ENCODE measurements around the gene SYNGR3.

The SYNGR3 gene

DNA sequence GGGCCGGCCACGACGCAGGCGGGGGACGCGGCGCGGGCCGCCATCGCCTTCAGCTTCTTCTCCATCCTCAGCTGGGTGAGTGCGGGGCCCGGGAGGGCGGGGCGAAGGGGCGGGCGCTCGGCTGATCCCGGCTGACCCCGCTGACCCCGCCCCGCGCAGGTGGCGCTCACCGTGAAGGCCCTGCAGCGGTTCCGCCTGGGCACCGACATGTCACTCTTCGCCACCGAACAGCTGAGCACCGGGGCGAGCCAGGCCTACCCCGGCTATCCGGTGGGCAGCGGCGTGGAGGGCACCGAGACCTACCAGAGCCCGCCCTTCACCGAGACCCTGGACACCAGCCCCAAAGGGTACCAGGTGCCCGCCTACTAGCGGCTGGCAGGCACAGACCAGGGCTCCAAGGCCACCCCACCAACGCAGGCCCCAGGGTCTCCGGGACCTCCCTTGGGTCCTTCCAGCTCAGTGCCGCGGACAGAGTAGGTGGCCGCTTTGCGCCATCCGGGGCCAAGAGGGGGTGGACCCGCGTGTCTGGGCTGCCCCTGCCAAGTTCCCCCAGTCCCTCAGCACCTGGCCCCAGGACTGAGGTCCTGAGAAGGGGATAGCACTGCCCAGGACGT is 3.0 kb downstream of the SYNGR3 start:
- no peak for FAIRE-seq

DNA sequence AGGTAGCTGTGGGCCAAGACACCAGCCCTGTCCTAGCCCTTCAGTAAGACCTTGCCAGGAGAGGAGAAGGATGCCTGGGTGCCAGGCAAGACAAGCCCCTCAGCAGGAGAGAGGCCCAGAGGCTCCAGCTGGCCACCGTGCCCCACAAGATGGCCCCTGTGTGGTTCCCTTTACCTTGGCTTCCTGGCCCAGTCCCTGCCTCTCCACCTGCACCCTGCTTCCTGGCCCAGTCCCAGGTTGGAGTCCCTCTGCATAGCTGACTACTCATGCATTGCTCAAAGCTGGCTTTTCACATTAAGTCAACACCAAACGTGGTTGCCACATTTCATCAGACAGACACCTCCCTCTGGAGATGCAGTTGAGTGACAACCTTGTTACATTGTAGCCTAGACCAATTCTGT is 4.0 kb downstream of the SYNGR3 start:
- FAIRE-seq = no peak

DNA sequence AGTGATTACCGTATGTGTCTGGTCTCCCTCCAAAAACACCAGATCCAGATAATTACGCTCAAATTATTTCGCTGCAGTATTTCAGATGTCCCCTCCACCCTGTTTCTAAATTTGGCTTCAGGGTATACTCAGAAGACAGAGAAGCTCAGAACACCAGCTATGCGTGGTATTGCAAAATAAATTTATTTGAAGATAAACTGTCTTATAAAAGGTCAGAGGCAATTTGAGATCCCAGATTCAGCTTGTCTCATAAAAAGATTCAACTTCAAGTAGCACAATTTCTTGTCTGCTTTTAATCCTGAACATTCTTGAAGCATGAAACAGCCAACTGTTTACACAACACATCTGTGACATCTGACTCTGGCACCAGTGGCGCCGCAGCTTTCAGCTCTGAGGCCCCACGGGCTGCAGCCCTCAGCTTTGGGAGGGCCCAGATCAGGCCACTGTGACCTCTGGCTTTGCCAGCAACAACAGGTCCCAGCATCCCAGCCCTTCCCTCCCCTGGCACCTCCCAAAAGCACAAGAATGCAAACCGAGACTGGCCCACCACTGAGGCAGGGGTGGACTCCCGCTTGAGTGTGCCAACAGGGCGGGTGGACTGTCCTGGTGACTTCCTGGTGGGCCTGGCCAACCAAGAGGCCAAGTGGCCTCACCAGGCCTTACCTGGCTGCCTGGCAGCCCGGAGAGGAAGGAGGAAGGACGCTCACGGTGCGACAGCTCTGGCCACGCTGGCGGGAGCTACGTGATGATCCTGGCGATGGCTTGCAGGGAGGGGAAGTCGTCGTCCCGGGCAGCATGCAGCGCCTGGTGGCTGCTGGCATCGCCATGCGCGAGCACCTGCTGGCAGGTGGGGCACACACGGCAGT is 8.0 kb downstream of the SYNGR3 start:
- no peak for FAIRE-seq

DNA sequence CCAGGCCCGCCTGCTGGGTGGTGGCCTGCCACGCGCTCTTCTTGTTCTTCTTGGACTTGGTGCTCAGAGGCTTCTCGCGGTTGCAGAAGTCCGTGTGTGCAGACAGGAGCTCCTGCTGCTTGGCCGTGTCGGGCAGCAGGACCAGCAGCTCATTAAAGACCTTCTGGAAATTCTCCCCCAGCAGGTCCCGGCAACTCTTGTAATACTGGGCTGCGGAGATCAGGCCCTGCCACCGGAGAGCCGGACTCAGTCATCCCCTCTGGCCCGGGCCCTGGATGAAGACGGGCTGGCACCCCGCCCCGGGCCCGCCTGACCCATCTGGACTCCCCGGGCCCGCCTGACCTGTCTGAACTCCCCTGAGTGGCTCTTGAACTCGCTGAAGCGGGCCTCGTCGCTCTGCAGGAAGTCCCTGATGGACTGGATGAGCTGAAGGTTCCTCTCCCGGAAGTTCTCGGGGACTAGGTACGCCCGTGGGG is 8.6 kb downstream of the SYNGR3 start:
- FAIRE-seq = no peak

DNA sequence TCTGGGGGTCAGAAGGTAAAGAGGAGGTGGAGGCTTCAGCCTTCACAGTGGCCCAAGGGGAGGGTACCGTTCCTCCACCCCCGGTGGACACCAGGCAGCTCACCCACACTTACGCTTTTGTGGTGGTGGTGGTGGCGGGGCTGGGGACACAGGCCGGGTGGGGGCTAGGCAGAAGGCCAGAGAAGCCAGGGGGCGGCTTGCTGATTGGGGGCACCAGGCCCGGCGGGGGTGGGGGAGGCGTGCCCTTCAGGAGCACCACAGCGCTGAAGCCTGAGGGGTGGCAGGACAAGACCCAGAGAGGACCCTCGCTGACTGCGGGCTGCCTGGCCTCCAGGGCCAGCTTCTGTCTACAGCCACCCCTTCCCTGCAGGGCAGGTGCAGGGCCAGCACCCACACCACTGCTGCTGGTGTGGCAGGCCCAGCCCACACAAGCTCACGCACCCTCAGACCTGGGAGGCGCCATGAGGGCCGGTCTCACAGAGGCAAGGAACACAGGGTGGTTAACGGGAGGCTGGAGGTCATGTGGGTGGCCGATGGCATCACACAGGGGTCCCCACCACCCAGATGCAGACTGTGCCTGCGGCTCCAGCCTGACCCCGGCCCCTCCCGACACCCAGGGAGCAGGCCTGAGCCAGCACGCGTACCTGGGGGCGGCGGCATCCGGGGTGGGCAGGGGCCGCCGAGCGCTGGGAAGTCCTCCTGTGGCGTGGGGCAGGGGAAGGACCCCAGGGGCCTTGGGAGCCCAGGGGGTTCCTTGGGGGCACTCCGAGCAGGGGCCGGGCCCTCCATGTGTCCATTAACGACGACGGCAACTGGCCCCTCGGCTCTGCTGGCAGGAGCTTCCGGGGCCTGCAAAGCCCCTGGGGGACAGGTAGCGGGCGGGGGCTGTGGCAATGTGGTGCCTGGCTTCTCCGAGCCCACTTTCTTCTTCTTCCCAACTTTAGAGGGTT is 9.4 kb downstream of the SYNGR3 start:
- no peak for FAIRE-seq

DNA sequence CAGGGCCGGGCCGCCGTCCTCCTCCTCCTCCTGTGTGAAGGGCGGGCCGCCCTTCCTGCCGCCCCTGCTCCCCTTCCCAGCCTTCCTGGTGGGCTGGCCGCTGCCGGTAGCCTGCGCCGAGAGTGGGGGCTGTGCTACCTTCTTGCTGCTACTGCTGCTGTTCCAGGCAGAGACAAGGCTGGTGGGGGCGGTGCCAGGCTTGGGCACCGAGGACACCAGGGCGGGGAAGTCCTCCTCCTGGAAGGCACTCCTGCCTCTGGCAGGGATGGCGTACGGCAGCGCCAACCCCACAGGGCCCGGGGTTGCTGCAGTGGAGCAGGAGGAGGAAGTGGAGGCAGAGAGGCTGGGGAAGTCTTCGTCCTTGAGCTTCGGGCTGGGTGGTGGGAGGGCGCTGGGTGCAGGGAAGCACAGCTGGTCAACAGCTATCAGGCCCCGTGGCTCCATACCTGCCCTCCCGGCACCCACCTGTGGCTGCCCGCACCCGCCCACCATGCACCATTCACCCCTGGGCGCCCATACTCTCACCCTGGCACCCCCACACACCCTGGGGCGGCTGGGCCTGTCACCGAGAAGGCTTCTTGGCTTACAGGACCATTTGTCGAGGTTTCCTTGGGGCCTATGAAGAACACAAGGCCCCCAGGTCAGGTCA is 10.2 kb downstream of the SYNGR3 start:
- no peak for FAIRE-seq

GRCh38 chr16:2001035-2001434 is 11.3 kb downstream of the SYNGR3 start:
- no peak for FAIRE-seq

- FAIRE-seq = no peak
These were observed 11.9 kb downstream of the SYNGR3 start for GRCh38 chr16:2001456-2002355.

DNA sequence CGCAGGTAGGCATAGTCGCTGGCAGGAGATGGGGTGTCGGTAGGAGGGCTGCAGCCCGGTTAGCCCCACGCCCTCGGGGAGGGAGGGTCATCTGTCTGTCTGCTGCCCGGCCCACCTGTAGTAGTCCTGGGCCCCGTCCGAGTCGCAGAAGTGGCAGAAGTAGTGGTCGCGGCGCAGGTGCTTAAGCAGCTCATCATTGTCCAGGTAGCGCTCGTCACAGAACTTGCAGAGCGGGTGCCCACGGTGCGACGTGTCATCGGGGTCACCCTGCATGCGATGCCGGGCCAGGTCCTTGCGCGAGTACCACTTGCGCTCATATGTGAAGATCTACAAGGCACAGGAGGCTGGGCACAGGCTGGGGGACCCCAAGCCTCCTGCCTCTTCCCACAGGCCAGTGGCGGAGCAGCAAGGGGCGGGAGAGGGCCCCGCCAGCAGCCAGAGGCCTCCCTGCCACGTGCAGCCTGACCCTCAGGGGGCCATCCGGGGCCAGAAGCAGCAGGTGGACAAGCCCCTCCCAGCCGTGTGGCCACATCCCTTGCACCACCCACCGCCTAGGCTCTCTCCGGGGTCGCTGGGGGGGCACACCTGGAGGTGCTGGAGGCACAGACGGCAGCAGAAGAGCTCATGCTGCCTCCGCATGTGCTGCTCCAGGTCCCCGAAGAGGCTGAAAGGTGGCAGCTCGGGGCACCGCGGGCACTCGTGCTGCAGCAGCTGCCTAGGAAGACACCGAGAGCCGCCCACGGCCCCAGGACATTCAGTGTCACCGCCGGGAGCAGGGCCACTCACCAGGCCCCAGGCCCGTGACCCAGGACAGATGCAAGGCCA is 12.8 kb downstream of the SYNGR3 start:
- no peak for FAIRE-seq

GRCh38 chr16:2003231-2003826 is 13.6 kb downstream of the SYNGR3 start:
- FAIRE-seq = no peak

DNA sequence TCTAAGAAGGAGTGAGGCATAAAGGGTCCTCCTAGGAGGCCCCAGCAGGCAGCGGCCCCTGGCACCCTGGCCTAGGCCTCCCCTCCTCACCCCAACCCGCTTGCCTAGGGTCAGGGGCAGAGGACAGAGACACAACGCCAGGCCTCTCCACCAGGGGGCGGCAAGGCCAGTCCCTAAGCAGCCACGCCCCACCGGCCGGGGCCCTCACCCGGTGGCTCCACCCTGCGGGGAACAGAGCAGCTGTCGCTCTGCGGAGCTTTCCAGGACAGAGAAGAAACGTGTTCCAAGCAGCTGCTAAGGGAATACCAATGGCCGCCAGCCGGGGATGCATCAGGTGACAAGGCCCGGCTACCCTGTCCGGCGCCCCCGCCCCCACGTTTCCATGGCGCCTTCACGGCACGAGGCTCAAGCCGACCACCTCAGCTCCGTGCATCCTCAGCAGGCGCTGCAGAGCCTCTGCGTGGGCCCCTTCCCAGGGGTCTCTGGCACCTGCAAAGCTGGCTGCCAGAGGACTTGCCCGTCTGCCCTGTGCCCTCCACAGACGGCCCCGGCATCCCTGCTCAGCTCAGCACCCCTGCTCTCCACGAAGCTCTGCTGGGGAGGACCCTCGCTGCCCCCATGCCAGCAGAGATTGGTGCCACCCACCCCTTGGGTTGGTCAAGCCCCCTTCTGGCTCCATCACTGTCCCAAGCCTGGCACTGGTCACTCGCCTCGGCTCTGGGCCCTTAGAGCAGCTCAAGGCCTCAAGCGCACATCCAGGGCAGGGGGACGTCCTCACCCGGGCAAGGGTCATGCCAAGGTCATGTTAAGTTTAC is 14.3 kb downstream of the SYNGR3 start:
- FAIRE-seq = no peak

DNA sequence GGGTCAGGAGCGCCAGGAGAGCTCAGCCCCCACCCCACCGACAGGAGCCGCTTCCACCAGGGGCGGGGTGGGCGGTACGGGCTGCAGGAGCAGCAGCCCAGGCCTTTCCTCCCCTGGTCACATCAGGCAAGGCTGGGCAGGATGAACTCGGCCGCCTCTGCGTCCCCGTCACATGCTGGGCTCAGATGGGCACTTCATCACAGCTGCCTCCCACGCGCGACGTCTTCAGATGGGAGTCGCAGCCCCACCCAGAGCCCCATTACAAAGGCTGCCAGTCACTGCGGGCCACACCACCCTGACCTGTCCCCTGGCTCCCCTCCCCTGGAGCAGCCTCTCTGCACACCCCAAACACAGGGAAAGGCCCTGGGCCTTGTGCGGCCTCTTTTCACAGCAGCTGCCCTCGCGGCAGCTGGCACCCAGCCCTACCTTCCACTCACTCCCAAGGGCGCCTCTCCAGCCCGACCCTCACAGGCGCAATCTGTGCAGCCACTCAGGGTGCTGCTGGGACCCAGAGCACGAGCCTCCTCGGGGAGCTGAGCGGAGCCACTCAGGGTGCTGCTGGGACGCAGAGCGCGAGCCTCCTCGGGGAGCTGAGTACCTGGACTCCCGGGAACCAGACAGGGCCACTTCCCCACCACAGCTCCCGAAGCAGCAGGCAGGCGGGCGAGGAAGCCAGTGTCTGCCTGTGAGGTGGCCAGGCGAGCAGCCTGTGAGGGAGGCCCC is 15.2 kb downstream of the SYNGR3 start:
- no peak for FAIRE-seq

DNA sequence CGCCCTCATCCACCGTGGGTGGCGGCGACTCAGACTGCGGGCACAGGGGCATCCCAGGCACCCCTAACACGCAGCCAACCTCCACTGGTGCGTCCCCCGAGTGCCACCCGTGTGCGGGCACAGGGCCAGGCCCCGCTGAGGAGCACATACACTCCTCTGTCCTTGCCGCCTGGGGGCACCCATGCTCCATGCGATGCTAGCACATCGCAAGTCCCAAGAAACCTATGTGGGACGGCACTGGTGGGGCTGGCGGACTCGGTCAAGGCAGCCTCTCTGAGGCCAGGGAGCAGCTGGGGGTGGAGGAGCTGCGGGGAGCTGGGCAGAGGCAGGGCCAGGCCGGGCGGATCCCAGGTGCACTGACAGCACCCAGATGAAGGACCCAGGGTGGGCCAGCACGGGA is 15.9 kb downstream of the SYNGR3 start:
- FAIRE-seq = no peak

DNA sequence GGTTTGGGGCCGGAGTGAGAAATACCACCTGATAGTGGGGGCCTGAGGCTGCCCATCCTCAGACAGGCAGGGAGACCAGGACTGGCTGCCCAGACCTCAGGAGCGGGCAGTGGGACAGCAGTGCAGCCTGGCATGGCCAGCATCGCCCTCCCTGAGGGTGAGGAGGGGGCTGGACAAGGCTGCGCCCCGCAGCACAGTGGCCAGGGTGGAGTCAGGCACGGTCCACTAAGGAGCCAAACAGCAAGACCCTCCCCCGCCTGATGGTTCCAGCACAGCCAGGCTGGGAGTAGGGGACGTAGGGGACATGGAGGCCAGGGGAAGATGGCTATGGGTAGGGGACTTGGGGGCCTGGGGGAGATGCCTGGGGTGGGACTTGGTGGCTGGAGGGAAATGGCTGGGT is 16.5 kb downstream of the SYNGR3 start:
- FAIRE-seq = no peak

- FAIRE-seq = no peak
These were observed 17.5 kb downstream of the SYNGR3 start for GRCh38 chr16:2007081-2007836.

- no peak for FAIRE-seq
These were observed 18.3 kb downstream of the SYNGR3 start for GRCh38 chr16:2008009-2008526.

DNA sequence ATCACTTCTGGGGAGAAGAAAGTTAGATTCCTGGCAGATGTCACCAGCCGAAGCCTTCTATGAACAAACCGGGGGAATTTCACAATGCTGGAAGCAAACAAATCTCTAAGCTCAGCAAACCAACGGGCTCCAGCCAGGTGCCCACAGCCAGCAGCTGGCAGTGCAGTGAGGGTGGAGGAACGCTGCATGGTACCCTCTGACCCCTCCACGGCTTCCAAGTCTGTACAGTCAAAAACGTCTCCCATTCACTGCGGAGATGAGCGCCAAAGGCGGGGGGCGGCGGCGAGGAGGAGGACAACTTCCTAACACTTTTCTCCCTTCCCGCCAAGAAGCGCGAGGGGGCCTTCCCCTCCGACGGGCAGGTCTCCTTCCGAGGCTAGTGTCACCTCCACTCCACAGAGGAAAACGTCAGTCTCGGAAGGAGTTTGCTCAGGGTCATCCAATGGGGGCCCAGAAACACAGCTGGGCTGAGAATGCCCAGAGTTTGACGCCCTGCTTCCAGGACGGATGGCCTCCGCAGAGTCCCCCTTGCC is 18.9 kb downstream of the SYNGR3 start:
- FAIRE-seq = no peak
